Measurements from ENCODE around the gene PIP4K2A. TPM values are rescaled to one million over a fixed set of nuclear protein-coding genes. Genes with fewer than 3 reads are reported as not detected.

Gene PIP4K2A
- total RNA-seq, 1 donor from 2014 or later, result 37.6 TPM

DNA sequence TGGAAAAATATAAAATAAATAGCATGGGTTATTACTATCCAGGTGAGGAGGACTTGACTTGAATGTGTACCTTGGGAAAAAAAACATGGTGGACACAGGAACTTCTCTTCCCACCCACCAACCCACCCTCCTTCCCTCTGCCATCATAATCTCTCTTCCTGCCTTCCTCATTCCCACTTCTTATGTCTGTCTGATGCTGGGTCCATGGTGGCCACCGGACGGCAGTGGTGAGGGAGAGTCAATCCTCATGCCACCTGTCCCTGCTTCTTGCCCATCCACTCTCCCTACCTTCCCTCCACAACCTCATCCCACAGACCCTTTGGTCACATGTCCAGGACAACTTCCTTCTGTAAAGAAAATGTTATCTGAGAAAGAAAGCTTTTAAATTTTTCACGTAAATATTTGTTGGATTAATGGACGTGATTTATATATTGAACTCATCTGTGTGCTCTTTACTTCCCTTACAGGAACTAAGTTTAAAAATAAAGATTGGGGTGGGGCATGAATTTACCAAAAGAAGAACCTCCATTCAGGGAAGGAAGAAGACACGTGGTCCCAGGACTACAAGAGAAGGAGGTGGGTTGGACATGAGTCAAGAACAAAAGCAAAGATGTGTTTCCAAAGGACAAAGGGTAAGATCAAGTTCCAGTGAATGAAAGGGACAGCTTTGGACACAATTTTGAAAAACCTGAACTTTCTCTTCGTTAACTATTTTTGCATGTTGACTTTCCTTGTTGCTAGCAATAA, 104.5 kb downstream of the PIP4K2A start:
- Mint-ChIP-seq H3K4me3 (no peak overlapping the region), H3K27me3 (ENCODE audit: low read depth) (no peaks in the 10 kb centered on the region), H3K36me3 (peaks cover 28% of the 10 kb centered on the region), H3K4me1 (peaks cover 39% of the 10 kb centered on the region), H3K9me3 (peaks cover 6% of the 10 kb centered on the region), H3K27ac (no peak overlapping the region)
- DNase-seq (ENCODE audit: low spot score in 2 of 2, unreplicated experiment in 2 of 2), result no peak
- TF ChIP-seq, protein P1, sequence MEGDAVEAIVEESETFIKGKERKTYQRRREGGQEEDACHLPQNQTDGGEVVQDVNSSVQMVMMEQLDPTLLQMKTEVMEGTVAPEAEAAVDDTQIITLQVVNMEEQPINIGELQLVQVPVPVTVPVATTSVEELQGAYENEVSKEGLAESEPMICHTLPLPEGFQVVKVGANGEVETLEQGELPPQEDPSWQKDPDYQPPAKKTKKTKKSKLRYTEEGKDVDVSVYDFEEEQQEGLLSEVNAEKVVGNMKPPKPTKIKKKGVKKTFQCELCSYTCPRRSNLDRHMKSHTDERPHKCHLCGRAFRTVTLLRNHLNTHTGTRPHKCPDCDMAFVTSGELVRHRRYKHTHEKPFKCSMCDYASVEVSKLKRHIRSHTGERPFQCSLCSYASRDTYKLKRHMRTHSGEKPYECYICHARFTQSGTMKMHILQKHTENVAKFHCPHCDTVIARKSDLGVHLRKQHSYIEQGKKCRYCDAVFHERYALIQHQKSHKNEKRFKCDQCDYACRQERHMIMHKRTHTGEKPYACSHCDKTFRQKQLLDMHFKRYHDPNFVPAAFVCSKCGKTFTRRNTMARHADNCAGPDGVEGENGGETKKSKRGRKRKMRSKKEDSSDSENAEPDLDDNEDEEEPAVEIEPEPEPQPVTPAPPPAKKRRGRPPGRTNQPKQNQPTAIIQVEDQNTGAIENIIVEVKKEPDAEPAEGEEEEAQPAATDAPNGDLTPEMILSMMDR (IDR thresholded peaks at IDR 0.05; ENCODE audit: unreplicated experiment), result no peak

DNA sequence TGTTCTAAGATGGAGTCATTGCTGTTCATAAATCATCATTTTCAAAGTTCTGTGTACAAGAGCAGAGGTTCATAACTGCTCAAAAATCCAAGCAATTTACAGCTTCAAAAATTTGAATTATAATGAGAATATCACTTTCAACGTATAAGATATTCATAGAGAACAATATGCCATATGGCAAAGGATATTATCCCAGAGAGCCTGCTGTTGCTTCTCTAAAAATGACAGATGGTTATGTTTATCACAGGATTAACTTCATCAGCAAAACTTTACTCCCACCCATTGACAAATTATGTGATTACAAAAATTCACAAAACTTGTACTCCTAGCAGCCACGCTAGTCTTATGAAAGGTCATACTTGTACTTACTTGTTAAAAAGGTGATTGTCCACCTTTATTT, 105.1 kb downstream of the PIP4K2A start:
- Mint-ChIP-seq H3K9me3 (peaks cover 6% of the 10 kb centered on the region), H3K36me3 (peaks cover 28% of the 10 kb centered on the region), H3K4me1 (peaks cover 40% of the 10 kb centered on the region), H3K4me3 (no peak overlapping the region), H3K27ac (no peak overlapping the region), H3K27me3 (ENCODE audit: low read depth) (no peaks in the 10 kb centered on the region)
- DNase-seq (ENCODE audit: low spot score in 2 of 2, unreplicated experiment in 2 of 2), result no peak
- TF ChIP-seq, protein P1 (IDR thresholded peaks at IDR 0.05; ENCODE audit: unreplicated experiment), result no peak

- Mint-ChIP-seq H3K27ac (no peak overlapping the region), H3K4me3 (no peak overlapping the region), H3K4me1 (peaks cover 20% of the 10 kb centered on the region), H3K27me3 (ENCODE audit: low read depth) (no peaks in the 10 kb centered on the region), H3K9me3 (peaks cover 6% of the 10 kb centered on the region), H3K36me3 (peaks cover 28% of the 10 kb centered on the region)
- TF ChIP-seq, protein P1 (IDR thresholded peaks at IDR 0.05; ENCODE audit: unreplicated experiment), result no peak
- no peak for DNase-seq (ENCODE audit: low spot score in 2 of 2, unreplicated experiment in 2 of 2)
These were observed 107.1 kb downstream of the PIP4K2A start for GRCh38 chr10:22607261-22607660.

DNA sequence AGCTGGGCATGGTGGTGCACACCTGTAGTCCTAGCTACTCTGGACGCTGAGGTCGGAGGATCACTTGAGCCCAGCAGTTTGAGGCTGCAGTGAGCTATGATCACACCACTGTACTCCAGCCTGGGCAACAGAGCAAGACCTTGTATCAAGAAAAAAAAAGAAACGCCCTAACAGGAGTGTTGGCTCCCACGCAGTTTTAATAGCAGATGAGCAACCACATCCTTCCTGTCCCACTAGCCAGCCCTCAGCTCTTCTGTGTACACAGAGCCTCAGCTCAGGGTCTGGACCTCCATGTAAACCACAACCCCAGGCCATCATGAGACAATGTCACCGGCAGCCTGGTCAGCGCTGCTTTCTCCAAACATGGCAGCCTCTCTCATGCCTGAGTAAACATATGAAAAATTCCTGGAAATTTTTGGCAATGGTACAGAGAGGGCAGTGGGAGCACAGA, 108.2 kb downstream of the PIP4K2A start:
- H3K27ac Mint-ChIP-seq, result no peak overlapping the region
- no peak for DNase-seq (ENCODE audit: low spot score in 2 of 2, unreplicated experiment in 2 of 2)
- peaks cover 18% of the 10 kb centered on the region for H3K4me1 Mint-ChIP-seq
- TF ChIP-seq, protein P1 (IDR thresholded peaks at IDR 0.05; ENCODE audit: unreplicated experiment), result no peak
- no peaks in the 10 kb centered on the region for H3K27me3 Mint-ChIP-seq (ENCODE audit: low read depth)
- peaks cover 6% of the 10 kb centered on the region for H3K9me3 Mint-ChIP-seq
- peaks cover 36% of the 10 kb centered on the region for H3K36me3 Mint-ChIP-seq
- no peak overlapping the region for H3K4me3 Mint-ChIP-seq

- Mint-ChIP-seq H3K36me3 (peaks cover 30% of the 10 kb centered on the region), H3K27me3 (ENCODE audit: low read depth) (no peaks in the 10 kb centered on the region), H3K27ac (no peak overlapping the region), H3K4me1 (peaks cover 23% of the 10 kb centered on the region), H3K4me3 (no peak overlapping the region), H3K9me3 (peaks cover 5% of the 10 kb centered on the region)
- no peak for DNase-seq (ENCODE audit: low spot score in 2 of 2, unreplicated experiment in 2 of 2)
- TF ChIP-seq, protein P1 (IDR thresholded peaks at IDR 0.05; ENCODE audit: unreplicated experiment), result no peak
These were observed 109.2 kb downstream of the PIP4K2A start for GRCh38 chr10:22605168-22605567.
